Epidermal melanocyte (primary cell): ENCODE data around the gene TSPAN3.
A peak's percentile ranks its signal among the peaks of the same experiment; 100 is the strongest.

Source experiments
- DNase-seq: peaks from one replicate; pipeline ENCODE4 v3.0.0; 2011; ENCODE audit warnings: low spot score; ENCODE audit not compliant: insufficient read length

The TSPAN3 gene

GRCh38 chr15:77033729-77034671 lies 36.9 kb downstream of the TSPAN3 start:
- DNase-seq: no peak

- no peak for DNase-seq
These were observed 37.5 kb downstream of the TSPAN3 start for GRCh38 chr15:77033417-77033728.

- no peak for DNase-seq
These were observed 38.1 kb downstream of the TSPAN3 start for GRCh38 chr15:77032647-77033416.

- DNase-seq: no peak
These were observed 38.8 kb downstream of the TSPAN3 start for GRCh38 chr15:77032052-77032646.

- DNase-seq: no peak
These were observed 39.4 kb downstream of the TSPAN3 start for GRCh38 chr15:77031376-77032050.

GRCh38 chr15:77030928-77031375 lies 40.0 kb downstream of the TSPAN3 start:
- no peak for DNase-seq

- DNase-seq: no peak
These were observed 40.6 kb downstream of the TSPAN3 start for GRCh38 chr15:77030048-77030927.

GRCh38 chr15:77029166-77030047 lies 41.5 kb downstream of the TSPAN3 start:
- no peak for DNase-seq

GRCh38 chr15:77028451-77029165 lies 42.3 kb downstream of the TSPAN3 start:
- DNase-seq: no peak

GRCh38 chr15:77027697-77028450 lies 43.0 kb downstream of the TSPAN3 start:
- no peak for DNase-seq

GRCh38 chr15:77027111-77027696 lies 43.7 kb downstream of the TSPAN3 start:
- no peak for DNase-seq

- DNase-seq: no peak
These were observed 44.3 kb downstream of the TSPAN3 start for GRCh38 chr15:77026501-77027110.

- no peak for DNase-seq
These were observed 44.9 kb downstream of the TSPAN3 start for GRCh38 chr15:77025941-77026411.

- no peak for DNase-seq
These were observed 45.6 kb downstream of the TSPAN3 start for GRCh38 chr15:77025083-77025901.

GRCh38 chr15:77024273-77025082 lies 46.4 kb downstream of the TSPAN3 start:
- DNase-seq: peak; percentile 74
